HFF-Myc (cell line): ENCODE data around the gene JSRP1.

Experiments used
- DNase-seq: peaks from one replicate; pipeline ENCODE4 v3.0.0-alpha.2; 2011; ENCODE audit warnings: low read depth; ENCODE audit errors: extremely low read depth
- H3K4me3 ChIP-seq: replicated peaks from 2 replicates; pipeline ENCODE4 v1.5.1; 2011; ENCODE audit warnings: low read depth, mild to moderate bottlenecking, control low read depth, low read length
- CTCF ChIP-seq: IDR thresholded peaks from 2 replicates; pipeline ENCODE4 v1.5.1; 2012; ENCODE audit warnings: mild to moderate bottlenecking, low read depth, low read length, control low read depth; ENCODE audit errors: missing control alignments

The JSRP1 gene

GRCh38 chr19:2255982-2256685, at the start of gene JSRP1:
Gene JSRP1 (minus strand): TSS chr19:2256417. CDS start chr19:2255314, 1,103 bp downstream.
- no peak within 1 kb of the TSS for H3K4me3 ChIP-seq
- no peak for TF ChIP-seq CTCF
- no peak for DNase-seq

DNA sequence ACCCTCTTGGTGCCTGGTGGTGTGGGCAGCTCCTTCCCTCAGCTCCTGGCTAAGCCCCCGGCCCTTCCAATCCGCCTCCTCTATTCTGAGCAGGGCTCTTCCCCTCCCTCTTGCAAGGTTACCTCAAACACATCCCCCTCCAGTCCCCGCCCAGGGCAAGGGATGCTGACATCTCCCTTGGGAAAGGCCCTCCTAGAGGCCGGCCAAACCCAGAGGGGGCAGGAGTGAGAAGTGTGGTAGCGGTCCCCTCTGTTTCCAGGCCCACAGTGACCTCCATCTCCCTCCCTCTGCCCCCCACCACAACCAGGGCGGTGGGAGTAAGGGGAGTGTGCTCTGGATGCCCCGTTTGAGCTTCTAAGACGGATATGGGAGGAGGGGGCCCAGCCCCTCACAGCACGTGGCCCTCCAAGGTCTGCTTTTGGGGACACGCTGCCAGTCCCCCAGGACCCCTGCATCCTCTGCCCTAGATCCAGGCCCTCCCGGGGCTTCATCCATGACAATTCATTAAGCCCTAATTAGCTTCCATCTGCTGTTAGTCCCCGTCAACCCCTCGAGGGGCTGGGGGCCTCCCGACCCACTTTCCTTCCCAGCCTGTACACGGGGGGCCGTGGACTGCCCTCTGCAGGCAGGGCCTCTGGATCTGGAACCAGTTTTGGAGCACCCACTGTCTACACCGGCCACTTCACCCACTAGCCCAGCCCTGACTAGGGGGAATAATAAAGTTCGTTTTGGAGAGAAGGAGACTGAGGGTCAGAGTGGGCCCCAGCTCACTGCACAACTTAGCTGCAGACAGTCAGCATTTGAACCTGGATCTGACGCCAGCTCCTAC, 49.4 kb upstream of the JSRP1 start:
- H3K4me3 ChIP-seq, result no peak overlapping the region
- no peak for DNase-seq
- TF ChIP-seq CTCF, result no peak

- no peak overlapping the region for H3K4me3 ChIP-seq
- DNase-seq, result no peak
- TF ChIP-seq CTCF, result no peak
Observed at GRCh38 chr19:2303211-2303798, 47.1 kb upstream of the JSRP1 start.

DNA sequence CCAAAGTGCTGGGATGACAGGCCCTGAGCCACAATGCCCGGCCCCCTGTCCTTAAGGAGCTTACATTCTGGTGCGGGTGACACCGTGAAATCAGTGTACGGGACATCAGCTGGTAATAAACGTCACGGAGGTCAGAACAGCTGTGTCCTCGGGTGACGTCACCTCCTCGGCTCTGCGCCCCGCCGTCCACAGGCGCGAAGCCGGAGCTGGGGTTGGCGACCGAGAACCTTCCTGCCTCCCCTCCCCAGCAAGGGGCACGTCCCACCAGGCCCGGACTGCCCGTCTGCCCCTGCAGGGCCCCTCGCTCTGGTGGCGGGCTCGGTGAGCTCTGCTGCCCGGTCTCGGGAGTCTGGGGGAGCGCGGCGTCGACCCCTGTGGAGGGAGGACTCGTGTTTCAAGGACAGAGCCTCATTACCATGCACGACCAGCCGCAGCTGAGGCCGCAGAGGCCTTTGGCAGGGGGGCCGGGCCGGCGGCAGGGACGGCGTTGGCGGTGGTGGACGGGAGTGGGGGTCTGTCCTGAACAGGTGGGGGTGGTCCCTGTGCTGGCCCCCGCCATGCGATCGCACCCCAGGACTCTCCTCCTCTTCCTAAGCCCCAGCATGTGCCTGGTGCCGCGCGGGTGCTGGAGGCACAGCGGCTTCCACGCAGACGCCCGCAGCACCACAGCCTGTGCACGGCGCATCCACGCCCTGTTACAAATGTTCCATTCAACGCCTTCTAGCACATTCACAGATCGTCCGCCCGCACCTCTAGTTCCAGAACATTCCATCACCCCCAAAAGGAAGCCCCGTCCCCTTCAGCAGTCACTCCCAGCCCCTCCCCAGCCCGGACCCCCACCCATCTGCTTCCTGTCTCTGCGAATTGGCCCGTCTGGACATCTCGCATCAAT, 46.3 kb upstream of the JSRP1 start:
- TF ChIP-seq CTCF, result no peak
- no peak overlapping the region for H3K4me3 ChIP-seq
- no peak for DNase-seq

DNA sequence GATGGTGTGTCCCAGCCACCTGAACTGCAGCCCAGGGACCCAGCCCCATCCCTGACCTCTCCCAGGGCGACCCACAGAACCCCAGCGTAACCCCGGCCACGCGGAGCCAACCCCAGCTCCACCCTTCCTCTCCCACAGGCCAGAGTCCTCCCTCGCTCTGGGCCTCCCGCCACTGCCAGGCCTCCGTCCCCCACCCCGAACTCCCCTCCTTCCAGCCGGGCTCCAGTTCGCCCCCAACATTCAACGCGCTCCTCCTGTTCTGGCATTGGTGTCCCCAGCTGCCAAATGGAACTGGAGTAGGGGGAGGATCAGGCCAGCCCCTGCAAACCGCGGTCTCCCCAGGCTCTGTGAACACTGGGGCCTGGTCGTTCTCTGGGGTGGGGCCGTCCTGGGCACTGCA, 44.3 kb upstream of the JSRP1 start:
- no peak for TF ChIP-seq CTCF
- DNase-seq, result no peak
- H3K4me3 ChIP-seq, result no peak overlapping the region

DNA sequence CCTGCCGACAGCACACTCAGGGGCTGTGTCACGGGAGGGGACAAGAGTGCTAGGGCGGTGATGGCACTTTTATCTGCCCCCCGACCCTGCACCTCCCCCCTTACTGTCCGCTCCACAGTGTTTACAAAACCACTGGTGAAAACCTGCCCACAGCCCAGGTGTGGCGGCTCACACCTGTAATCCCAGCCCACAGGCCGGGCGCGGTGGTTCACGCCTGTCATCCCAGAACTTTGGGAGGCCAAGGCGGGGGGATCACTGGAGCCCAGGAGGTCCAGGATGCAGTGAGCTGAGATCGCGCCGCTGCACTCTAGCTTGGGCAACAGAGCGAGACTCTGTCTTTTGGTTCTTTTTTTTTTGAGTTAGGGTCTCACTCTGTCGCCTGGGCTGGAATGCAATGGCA, 39.9 kb upstream of the JSRP1 start:
- no peak for DNase-seq
- H3K4me3 ChIP-seq, result no peak overlapping the region
- no peak for TF ChIP-seq CTCF
